Effector memory CD4-positive, alpha-beta T cell (primary cell): ENCODE measurements around the gene RHOBTB3.

Experiments
- DNase-seq, 3 donors: peaks; one replicate each; pipeline ENCODE4 v3.0.0-alpha.2; 2020
- H3K27ac ChIP-seq: 2 replicates; pipeline ENCODE4 v1.7.0; 2013; ENCODE audit warnings: mild to moderate bottlenecking, low read length, moderate library complexity; ENCODE audit not compliant: insufficient read depth, poor library complexity, severe bottlenecking
- H3K27me3 ChIP-seq: replicated peaks from 2 replicates; pipeline ENCODE4 v1.7.0; 2013; ENCODE audit warnings: mild to moderate bottlenecking, low read length; ENCODE audit not compliant: insufficient read depth, control insufficient read depth, poor library complexity, severe bottlenecking
- H3K36me3 ChIP-seq: 2 replicates; pipeline ENCODE4 v1.7.0; 2013; ENCODE audit warnings: mild to moderate bottlenecking, low read length, moderate library complexity; ENCODE audit not compliant: control insufficient read depth, insufficient read depth
- H3K4me1 ChIP-seq: 2 replicates; pipeline ENCODE4 v1.7.0; 2013; ENCODE audit warnings: low read length, mild to moderate bottlenecking; ENCODE audit not compliant: control insufficient read depth, insufficient read depth, poor library complexity, severe bottlenecking
- H3K4me3 ChIP-seq: 2 replicates; pipeline ENCODE4 v1.7.0; 2013; ENCODE audit warnings: low read length, low read depth, mild to moderate bottlenecking; ENCODE audit not compliant: insufficient read depth, poor library complexity, severe bottlenecking
- H3K9me3 ChIP-seq: 2 replicates; pipeline ENCODE4 v1.7.0; 2013; ENCODE audit warnings: mild to moderate bottlenecking, low read length, moderate library complexity; ENCODE audit not compliant: control insufficient read depth

Gene RHOBTB3

DNA sequence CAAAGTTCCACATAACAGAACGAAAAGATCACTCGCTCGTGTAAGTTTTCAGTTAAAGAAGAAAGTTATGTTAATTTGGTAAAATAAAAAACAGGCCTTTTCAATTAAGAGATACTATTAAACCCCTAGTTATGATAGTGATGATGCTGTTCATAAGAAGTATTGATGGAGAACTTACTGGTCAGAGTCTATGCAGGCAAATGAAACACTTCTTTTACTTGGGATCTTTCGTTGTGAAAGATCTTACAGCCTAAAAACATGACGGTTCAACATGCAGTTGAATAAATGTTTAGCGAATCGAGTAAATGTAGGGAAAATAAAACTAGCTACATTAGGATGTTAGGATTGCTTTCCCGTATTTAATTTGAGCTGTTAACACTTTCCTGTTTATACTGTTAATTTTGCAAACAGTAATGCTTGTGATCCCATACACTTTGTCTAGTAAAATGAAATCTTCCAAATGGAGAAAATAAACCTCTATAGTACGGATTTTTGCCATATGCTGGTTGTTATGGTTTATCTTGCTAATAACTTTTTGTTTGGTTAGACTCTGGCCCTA lies 2.0 kb downstream of the RHOBTB3 start:
- no peaks in the 10 kb centered on the region for H3K36me3 ChIP-seq
- H3K9me3 ChIP-seq, result no peaks in the 10 kb centered on the region
- H3K4me3 ChIP-seq, result no peak overlapping the region
- no peak overlapping the region for H3K27ac ChIP-seq
- DNase-seq, result no peak
- H3K4me1 ChIP-seq, result peaks cover 5% of the 10 kb centered on the region
- H3K27me3 ChIP-seq, result peaks cover 11% of the 10 kb centered on the region

DNA sequence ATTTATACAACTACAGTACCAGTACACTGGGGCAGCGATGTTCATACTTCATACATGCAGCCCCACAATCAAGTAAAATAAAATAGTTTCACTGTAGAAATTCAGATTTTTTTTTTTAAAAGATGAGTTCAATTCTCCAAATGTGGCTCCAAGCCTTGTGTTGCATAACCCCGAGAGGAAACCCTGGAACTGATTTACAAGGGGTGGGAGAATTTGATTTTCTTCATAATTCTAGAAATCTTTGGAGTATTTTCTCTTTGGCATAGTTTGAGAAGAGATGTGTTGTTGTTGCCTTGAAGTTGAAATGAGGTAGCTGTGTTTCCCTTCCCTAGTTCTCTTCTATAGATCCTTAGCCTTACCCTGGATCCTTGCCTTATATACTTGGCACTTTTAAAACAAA lies 3.1 kb downstream of the RHOBTB3 start:
- DNase-seq, result no peak
- H3K36me3 ChIP-seq, result no peaks in the 10 kb centered on the region
- H3K27ac ChIP-seq, result no peak overlapping the region
- peaks cover 11% of the 10 kb centered on the region for H3K27me3 ChIP-seq
- peaks cover 5% of the 10 kb centered on the region for H3K4me1 ChIP-seq
- H3K4me3 ChIP-seq, result no peak overlapping the region
- H3K9me3 ChIP-seq, result no peaks in the 10 kb centered on the region

DNA sequence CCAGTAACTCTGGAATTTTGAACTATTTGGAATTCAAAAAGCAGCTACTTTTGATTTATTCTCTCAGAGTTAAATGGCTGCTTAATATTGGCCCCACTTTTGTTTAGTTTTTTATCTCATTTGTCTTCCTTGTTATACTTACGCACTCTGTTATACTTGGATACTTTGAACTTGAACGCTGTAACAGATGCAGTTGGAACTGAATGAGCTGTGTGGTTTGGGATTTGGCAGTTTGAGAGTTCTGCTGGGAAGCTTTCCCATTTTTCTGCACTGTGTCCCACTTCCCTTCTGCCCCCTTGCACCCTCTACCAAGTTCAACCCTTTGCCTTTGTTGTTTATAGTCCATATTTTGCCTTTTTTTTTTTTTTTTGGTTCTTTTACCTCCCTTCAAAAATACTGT lies 3.8 kb downstream of the RHOBTB3 start:
- H3K27ac ChIP-seq, result no peak overlapping the region
- no peaks in the 10 kb centered on the region for H3K9me3 ChIP-seq
- H3K4me3 ChIP-seq, result no peak overlapping the region
- H3K27me3 ChIP-seq, result peaks cover 11% of the 10 kb centered on the region
- peaks cover 5% of the 10 kb centered on the region for H3K4me1 ChIP-seq
- no peak for DNase-seq
- no peaks in the 10 kb centered on the region for H3K36me3 ChIP-seq

GRCh38 chr5:95735406-95735805 lies 4.3 kb downstream of the RHOBTB3 start:
- Histone ChIP-seq H3K4me1 (peaks cover 5% of the 10 kb centered on the region), H3K36me3 (no peaks in the 10 kb centered on the region), H3K27me3 (peaks cover 11% of the 10 kb centered on the region), H3K27ac (no peak overlapping the region), H3K9me3 (no peaks in the 10 kb centered on the region), H3K4me3 (no peak overlapping the region)
- DNase-seq, result no peak

DNA sequence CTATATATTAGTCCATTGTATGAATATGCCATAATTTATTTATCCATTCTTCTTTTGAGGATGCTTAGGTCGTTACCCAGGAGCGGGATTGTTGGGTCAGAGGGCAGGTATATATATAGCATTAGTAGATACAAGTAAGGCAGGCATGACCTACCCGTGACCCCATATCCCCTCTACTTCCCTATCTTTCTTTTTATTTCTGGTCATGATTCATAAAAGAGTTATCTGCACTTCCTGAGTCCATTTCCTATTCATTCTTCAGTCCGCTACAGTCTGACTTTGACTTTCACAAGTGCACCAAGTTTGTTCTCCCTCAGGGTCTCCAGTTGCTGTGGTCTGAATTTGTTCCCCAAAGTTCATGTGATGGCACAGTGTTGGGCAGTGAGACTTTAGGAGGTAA lies 6.9 kb downstream of the RHOBTB3 start:
- Histone ChIP-seq H3K9me3 (no peaks in the 10 kb centered on the region), H3K36me3 (no peaks in the 10 kb centered on the region), H3K27me3 (no peaks in the 10 kb centered on the region), H3K4me3 (no peak overlapping the region), H3K4me1 (no peaks in the 10 kb centered on the region), H3K27ac (no peak overlapping the region)
- no peak for DNase-seq

DNA sequence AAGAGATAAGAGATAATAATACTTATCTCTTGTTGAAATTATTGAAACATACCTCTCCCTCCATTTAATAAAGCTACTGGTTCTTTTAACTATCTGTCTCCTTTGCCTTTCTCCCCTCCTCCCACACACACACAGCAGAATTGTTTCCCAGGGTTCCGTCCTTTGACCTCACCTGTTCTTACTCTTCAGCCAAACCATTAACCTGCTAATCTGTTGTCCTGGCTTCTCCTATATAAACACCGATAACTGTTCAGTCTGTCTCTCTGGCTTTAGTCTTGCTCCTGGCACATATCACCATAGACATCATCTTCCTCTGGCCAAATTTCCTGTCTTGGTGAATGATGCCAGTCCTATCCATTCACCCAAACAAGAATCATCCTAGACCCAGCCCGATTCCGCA lies 7.7 kb downstream of the RHOBTB3 start:
- Histone ChIP-seq H3K36me3 (no peaks in the 10 kb centered on the region), H3K4me1 (no peaks in the 10 kb centered on the region), H3K9me3 (no peaks in the 10 kb centered on the region), H3K27ac (no peak overlapping the region), H3K4me3 (no peak overlapping the region), H3K27me3 (no peaks in the 10 kb centered on the region)
- no peak for DNase-seq

- DNase-seq, result no peak
- no peaks in the 10 kb centered on the region for H3K9me3 ChIP-seq
- no peaks in the 10 kb centered on the region for H3K27me3 ChIP-seq
- no peak overlapping the region for H3K27ac ChIP-seq
- H3K4me3 ChIP-seq, result no peak overlapping the region
- no peaks in the 10 kb centered on the region for H3K36me3 ChIP-seq
- H3K4me1 ChIP-seq, result no peaks in the 10 kb centered on the region
Measured at GRCh38 chr5:95739857-95740256, 8.7 kb downstream of the RHOBTB3 start.

DNA sequence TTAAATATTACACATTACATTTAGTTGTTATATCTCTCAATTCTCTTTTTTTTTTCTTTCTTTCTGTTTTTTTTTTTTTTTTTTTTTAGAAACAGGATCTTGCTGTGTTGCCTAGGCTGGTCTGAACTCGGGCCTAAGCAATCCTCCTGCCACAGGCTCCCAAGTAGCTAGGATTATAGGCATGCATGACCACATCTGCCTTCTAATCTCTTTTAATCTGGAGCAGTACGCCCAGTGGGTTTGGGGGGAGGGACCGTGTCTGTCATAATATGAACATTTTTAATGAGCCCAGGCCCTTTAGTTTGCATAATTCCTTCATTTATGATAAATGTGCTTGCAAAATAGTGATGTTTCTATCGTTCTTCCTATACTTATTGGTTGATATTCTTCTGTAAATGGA lies 10.3 kb downstream of the RHOBTB3 start:
- H3K36me3 ChIP-seq, result no peaks in the 10 kb centered on the region
- no peak overlapping the region for H3K27ac ChIP-seq
- no peaks in the 10 kb centered on the region for H3K4me1 ChIP-seq
- no peak overlapping the region for H3K4me3 ChIP-seq
- no peak for DNase-seq
- no peaks in the 10 kb centered on the region for H3K9me3 ChIP-seq
- H3K27me3 ChIP-seq, result no peaks in the 10 kb centered on the region

DNA sequence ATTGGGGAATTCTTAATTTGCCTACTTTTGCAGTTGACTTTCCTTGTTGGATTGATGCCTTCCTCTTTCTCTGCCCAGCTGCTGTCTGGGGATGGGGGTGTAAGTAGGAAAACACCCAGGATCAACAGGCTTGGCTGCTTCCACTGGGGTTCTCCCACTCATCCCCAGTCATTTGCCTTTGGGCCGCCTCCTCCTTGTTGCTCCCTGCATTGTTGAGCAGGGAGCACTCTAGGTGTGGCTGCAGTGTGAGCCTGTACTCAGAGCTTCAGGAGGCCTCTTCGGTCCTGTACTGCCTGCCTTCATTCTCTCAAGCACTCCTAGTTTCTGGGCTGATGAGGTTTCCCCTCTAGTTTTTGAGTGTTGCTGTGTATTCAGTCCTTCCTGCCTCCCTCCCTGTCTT lies 12.1 kb downstream of the RHOBTB3 start:
- H3K27me3 ChIP-seq, result no peaks in the 10 kb centered on the region
- H3K4me3 ChIP-seq, result no peak overlapping the region
- DNase-seq, result no peak
- H3K27ac ChIP-seq, result no peak overlapping the region
- no peaks in the 10 kb centered on the region for H3K9me3 ChIP-seq
- no peaks in the 10 kb centered on the region for H3K36me3 ChIP-seq
- H3K4me1 ChIP-seq, result no peaks in the 10 kb centered on the region

- H3K36me3 ChIP-seq, result no peaks in the 10 kb centered on the region
- no peak for DNase-seq
- no peaks in the 10 kb centered on the region for H3K9me3 ChIP-seq
- no peaks in the 10 kb centered on the region for H3K27me3 ChIP-seq
- H3K27ac ChIP-seq, result no peak overlapping the region
- no peaks in the 10 kb centered on the region for H3K4me1 ChIP-seq
- no peak overlapping the region for H3K4me3 ChIP-seq
Measured at GRCh38 chr5:95743877-95744276, 12.7 kb downstream of the RHOBTB3 start.

DNA sequence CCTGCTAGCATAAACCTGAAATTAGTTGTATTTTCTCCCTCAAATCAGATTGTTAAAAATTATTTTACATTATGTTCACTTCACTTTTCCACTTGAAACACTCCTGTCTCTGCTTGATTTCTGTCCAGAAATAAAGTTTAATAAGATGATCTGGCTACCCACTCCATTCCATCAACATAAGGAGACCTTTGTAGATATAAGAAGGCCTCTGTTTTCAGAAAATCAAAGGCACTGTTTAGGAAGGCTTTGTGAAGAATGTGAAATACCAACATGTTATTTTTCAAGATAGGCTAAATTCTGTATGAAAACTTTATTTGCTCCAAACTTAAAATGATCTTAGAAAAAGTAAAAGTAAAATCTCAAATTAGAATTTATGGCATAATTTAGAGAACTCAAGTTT lies 15.1 kb downstream of the RHOBTB3 start:
- H3K4me1 ChIP-seq, result no peaks in the 10 kb centered on the region
- no peak overlapping the region for H3K4me3 ChIP-seq
- no peak overlapping the region for H3K27ac ChIP-seq
- DNase-seq, result no peak
- no peaks in the 10 kb centered on the region for H3K36me3 ChIP-seq
- H3K27me3 ChIP-seq, result no peaks in the 10 kb centered on the region
- H3K9me3 ChIP-seq, result no peaks in the 10 kb centered on the region
